Occipital lobe (tissue), 2 donors: ENCODE measurements around the gene SYNM. TPM values are rescaled to one million over a fixed set of nuclear protein-coding genes. Genes with fewer than 3 reads are reported as not detected.
"Not testable (repeated sequence)": the region's sequence is repeated elsewhere in the genome, so short reads cannot be mapped to it uniquely, and the experiment has no call there.

Source experiments
- DNase-seq: peaks from one replicate; lab custom pipeline; 2025; lab: John Stamatoyannopoulos, UW
- total RNA-seq: library from RNA; depleted of rRNA; stranded (reverse); fragments of >200 nt; gene quantifications from one replicate; pipeline ENCODE4 v1.2.3, GENCODE V29; 2014

Gene SYNM, protein sequence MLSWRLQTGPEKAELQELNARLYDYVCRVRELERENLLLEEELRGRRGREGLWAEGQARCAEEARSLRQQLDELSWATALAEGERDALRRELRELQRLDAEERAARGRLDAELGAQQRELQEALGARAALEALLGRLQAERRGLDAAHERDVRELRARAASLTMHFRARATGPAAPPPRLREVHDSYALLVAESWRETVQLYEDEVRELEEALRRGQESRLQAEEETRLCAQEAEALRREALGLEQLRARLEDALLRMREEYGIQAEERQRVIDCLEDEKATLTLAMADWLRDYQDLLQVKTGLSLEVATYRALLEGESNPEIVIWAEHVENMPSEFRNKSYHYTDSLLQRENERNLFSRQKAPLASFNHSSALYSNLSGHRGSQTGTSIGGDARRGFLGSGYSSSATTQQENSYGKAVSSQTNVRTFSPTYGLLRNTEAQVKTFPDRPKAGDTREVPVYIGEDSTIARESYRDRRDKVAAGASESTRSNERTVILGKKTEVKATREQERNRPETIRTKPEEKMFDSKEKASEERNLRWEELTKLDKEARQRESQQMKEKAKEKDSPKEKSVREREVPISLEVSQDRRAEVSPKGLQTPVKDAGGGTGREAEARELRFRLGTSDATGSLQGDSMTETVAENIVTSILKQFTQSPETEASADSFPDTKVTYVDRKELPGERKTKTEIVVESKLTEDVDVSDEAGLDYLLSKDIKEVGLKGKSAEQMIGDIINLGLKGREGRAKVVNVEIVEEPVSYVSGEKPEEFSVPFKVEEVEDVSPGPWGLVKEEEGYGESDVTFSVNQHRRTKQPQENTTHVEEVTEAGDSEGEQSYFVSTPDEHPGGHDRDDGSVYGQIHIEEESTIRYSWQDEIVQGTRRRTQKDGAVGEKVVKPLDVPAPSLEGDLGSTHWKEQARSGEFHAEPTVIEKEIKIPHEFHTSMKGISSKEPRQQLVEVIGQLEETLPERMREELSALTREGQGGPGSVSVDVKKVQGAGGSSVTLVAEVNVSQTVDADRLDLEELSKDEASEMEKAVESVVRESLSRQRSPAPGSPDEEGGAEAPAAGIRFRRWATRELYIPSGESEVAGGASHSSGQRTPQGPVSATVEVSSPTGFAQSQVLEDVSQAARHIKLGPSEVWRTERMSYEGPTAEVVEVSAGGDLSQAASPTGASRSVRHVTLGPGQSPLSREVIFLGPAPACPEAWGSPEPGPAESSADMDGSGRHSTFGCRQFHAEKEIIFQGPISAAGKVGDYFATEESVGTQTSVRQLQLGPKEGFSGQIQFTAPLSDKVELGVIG (N-terminal part only)
- total RNA-seq = 6.6 TPM

GRCh38 chr15:99104788-99105513, at the start of gene SYNM:
Gene SYNM, plus strand, starts transcription at chr15:99105080. Its CDS starts 120 bp downstream, at chr15:99105200.
- DNase-seq = peak; percentile 79

DNA sequence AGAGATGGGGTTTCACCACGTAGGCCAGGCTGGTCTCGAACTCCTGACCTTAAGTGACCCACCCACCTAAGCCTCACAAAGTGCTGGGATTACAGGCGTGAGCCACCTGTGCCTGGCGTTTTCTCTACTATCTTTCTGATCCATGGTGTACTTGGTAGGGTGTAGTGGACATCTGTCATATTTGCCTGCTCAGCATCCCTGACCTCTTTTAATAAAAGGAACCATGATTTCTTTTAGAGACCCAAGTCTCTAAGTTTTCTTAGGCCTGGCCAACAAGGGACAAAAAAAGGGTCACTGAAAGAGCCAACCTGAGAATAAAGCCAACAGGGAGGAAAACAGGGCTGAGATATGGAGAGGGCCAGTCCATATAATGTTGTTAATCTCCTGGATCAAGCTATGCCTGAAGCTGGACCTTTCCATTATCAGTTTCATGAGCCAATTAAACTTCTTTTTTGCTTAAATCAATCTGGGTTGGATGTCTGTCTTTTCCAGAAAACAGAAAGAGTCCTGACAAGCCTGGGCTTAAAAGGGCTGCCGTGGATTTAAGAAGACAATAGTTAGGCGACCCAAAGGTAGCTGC, 49.2 kb upstream of the SYNM start:
- DNase-seq = no peak

DNA sequence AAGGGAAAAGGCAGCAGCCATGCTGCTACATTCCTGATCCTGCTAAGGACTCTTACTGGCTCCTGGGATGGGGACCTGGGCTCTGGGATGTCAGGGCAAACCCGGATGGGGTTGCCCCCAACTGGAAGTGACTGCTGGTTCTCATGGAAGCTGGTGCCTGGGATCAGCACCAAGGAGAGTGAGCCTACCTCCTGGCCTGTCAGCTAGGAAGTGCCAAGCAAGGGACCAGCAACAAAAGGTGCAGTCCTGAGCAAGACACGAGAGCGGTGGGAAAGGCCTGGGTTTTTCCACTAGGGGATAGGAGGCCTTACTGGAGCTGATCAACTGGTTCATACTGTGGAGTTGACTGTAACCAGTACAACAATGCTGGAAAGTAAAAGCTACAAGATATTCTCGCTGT, 47.9 kb upstream of the SYNM start:
- DNase-seq = no peak

GRCh38 chr15:99057697-99058420, 47.0 kb upstream of the SYNM start:
- DNase-seq = no peak

- DNase-seq = no peak
These were observed 46.4 kb upstream of the SYNM start for GRCh38 chr15:99058421-99058870.

GRCh38 chr15:99059010-99059981, 45.6 kb upstream of the SYNM start:
- DNase-seq = peak; percentile 31

- not testable (repeated sequence) for DNase-seq
These were observed 44.7 kb upstream of the SYNM start for GRCh38 chr15:99060186-99060585.

DNA sequence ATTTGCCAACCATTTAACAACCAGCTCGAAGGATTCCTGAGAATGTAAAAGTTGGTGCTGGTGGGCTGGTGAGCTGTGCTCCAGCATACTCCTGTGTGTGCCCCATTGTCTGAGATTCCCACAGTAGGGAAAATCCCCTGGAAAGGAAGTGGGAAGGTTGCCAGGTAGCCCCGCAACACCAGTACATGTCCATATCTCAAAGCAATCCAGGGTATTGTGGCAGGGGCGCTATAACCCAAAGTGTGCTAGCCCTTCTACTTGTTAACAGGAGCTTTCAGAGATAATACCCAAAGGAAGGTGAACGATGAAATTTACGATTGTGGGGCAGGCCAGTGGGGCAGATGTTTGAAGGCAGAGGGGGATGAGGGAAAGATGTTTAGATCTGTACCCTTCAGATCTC, 42.7 kb upstream of the SYNM start:
- DNase-seq = no peak

GRCh38 chr15:99068186-99068585, 36.7 kb upstream of the SYNM start:
- DNase-seq = no peak

DNA sequence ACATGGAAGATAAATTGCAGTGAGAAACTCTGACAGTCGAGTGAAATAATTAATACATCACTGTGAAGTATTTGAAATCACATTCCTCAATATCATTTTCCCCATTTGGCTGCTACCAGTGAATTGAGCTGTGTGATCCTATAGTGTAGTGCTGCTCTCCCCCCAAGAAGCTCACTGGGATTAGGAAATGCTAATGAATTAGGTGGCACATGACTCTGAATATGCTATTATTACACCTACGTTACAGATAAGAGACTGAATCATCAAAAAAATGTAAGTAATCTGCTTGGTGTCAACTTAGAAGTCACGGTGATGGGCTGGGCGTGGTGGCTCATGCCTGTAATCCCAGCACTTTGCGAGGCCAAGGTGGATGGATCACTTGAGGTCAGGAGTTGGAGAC, 34.7 kb upstream of the SYNM start:
- DNase-seq = no peak

DNA sequence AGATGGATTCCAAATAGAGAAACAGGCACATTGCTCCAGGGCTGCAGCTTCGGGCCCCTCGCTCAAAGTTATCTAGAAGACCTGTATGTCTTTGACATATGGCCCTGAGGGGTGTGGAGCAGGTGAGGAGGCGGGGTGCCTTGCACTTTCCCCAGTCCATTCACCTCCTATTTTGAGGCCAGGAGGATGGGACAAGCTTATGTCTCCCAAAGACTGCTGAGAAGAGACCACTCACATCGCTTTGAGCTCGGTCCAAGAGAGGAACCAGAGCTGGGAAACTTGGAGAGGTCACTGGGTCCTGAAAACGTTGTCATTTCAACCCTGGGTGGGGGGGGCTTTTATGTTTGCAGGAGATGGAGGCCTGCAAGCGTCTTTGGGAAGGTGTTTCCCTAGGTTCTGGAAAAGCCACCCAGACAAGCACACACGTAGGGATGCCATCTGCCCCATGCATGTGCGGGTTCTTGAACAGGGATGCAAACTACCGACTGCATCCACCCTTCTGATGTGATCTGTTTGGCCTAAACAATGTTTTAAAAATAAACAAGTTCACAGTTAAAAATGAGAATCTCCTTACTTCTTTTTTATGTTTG, 33.7 kb upstream of the SYNM start:
- no peak for DNase-seq

DNA sequence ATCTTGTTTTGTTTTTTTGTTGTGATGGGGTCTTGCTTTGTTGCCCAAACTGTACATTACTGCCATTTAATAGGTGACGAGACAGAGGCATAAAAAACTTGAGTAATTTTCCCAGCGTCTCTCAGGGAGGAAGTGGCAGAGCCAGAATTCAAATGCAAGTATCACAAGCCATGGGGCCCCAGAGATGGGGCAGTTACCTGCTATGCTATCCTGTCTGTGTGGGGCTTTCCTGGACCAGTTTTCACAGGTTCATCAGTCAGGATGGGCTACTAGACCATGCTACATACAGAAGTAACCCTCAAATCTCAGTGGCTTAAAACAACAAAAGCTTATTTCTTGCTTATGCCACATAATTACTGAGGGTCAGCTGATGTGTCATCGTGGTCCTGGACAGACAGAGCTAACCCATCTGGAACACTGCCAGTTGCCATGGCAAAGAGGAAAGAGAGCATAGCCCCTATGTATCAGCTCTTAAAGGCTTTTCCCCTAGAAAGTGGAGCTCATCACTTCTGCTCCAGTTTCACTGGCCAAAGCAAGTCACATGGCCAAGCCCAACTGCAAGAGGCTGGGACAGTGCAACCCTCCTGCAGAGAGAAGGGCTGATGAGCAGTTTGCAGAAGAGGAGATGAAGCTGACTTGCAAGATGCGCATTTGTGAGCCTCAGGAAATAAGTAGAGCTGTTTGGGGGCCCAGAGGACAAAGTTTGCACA, 31.7 kb upstream of the SYNM start:
- no peak for DNase-seq

DNA sequence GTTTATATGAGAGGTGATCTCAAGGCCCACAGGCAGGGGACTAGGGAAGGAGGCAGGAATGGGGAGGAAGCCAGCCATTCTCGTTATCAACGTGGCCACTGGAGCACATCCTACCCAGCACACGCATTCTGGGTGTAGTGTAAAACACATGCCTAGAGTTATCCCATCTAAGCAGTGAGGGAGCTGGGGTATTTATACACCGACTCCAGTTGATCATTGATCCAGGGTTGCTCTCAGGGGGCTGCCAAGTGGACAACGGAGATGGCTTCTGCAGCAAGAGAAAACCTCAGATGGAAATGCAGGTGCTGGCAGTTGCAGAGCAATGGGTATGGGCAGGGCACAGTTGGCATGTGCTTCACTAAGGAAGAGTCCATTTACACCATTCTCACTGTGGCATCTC, 30.4 kb upstream of the SYNM start:
- no peak for DNase-seq

- not testable (repeated sequence) for DNase-seq
These were observed 29.7 kb upstream of the SYNM start for GRCh38 chr15:99075059-99075652.

- no peak for DNase-seq
These were observed 28.8 kb upstream of the SYNM start for GRCh38 chr15:99076109-99076508.

- peak; percentile 30 for DNase-seq
These were observed 28.1 kb upstream of the SYNM start for GRCh38 chr15:99076555-99077308.
